Measurements from ENCODE around the gene TMC3. TPM values are rescaled to one million over a fixed set of nuclear protein-coding genes. Genes with fewer than 3 reads are reported as not detected.

The TMC3 gene
- total RNA-seq, 3 donors from 2014 or later (not counting 1 experiment from before 2014, with no cell fraction given), result not detected

GRCh38 chr15:81298611-81299010 lies 75.4 kb downstream of the TMC3 start:
- Mint-ChIP-seq H3K36me3 (peaks cover 32% of the 10 kb centered on the region), H3K9me3 (no peaks in the 10 kb centered on the region), H3K4me3 (peak overlapping the region; percentile 99), H3K4me1 (peaks cover 100% of the 10 kb centered on the region in 2 donors), H3K27me3 (ENCODE audit: low read depth in 2 of 2) (no peaks in the 10 kb centered on the region), H3K27ac (peak overlapping the region; percentile 97 to 98)
- H3K27me3 ChIP-seq (ENCODE audit: control insufficient read depth, insufficient read depth, low read length), result no peaks in the 10 kb centered on the region
- intact Hi-C loops (cut with micrococcal nuclease), result no loop called here
- ATAC-seq (no peak), DNase-seq (peak in 1 of 2 donors; percentile 36)
- no peaks in the 10 kb centered on the region for H3K9me3 ChIP-seq (ENCODE audit: control insufficient read depth, insufficient read depth, low read length)
- H3K4me1 ChIP-seq (ENCODE audit: control insufficient read depth, insufficient read depth, low read length), result peaks cover 89% of the 10 kb centered on the region
- WGBS (ENCODE audit: insufficient coverage), result 0% methylated on average over 6 of the region's 6 CpGs
- H3K27ac ChIP-seq (ENCODE audit: low read length), result peak overlapping the region; percentile 81
- TF ChIP-seq CTCF (IDR thresholded peaks at IDR 0.05), result no peak
- peaks cover 44% of the 10 kb centered on the region for H3K36me3 ChIP-seq (ENCODE audit: control insufficient read depth, insufficient read depth, low read length)
- peak overlapping the region; percentile 72 for H3K4me3 ChIP-seq (ENCODE audit: low read length)

GRCh38 chr15:81297603-81298575 lies 76.1 kb downstream of the TMC3 start:
- peak in 1 of 2 donors; percentile 30 for DNase-seq
- Histone ChIP-seq H3K27me3 (ENCODE audit: control insufficient read depth, insufficient read depth, low read length) (no peaks in the 10 kb centered on the region), H3K4me1 (ENCODE audit: control insufficient read depth, insufficient read depth, low read length) (peaks cover 89% of the 10 kb centered on the region), H3K9me3 (ENCODE audit: control insufficient read depth, insufficient read depth, low read length) (no peaks in the 10 kb centered on the region), H3K36me3 (ENCODE audit: control insufficient read depth, insufficient read depth, low read length) (peaks cover 37% of the 10 kb centered on the region), H3K27ac (ENCODE audit: low read length) (peak overlapping the region; percentile 81), H3K4me3 (ENCODE audit: low read length) (peak overlapping the region; percentile 72)
- Mint-ChIP-seq H3K4me3 (peak overlapping the region; percentile 99), H3K27ac (peak overlapping the region; percentile 97 to 98), H3K4me1 (peaks cover 95 to 100% of the 10 kb centered on the region in 2 donors), H3K9me3 (no peaks in the 10 kb centered on the region), H3K27me3 (ENCODE audit: low read depth in 2 of 2) (no peaks in the 10 kb centered on the region), H3K36me3 (peaks cover 25% of the 10 kb centered on the region)
- WGBS (ENCODE audit: insufficient coverage), result 4% methylated on average over 4 of the region's 4 CpGs
- ATAC-seq, result no peak
- TF ChIP-seq CTCF (IDR thresholded peaks at IDR 0.05), result no peak
- intact Hi-C loops (cut with micrococcal nuclease), result loop anchor here (2.0 kb wide), 2 partner anchors 17 to 23 kb away; no protein-coding TSS in a partner anchor

- DNase-seq, result no peak
- Mint-ChIP-seq H3K4me3 (peak overlapping the region; percentile 99), H3K27me3 (ENCODE audit: low read depth in 2 of 2) (no peaks in the 10 kb centered on the region), H3K27ac (peak overlapping the region; percentile 97 to 98), H3K9me3 (no peaks in the 10 kb centered on the region), H3K36me3 (peaks cover 17% of the 10 kb centered on the region), H3K4me1 (peaks cover 93 to 100% of the 10 kb centered on the region in 2 donors)
- intact Hi-C loops (cut with micrococcal nuclease), result loop anchor here (2.0 kb wide), 2 partner anchors 18 to 22 kb away; no protein-coding TSS in a partner anchor
- no peaks in the 10 kb centered on the region for H3K27me3 ChIP-seq (ENCODE audit: control insufficient read depth, insufficient read depth, low read length)
- peak overlapping the region; percentile 72 for H3K4me3 ChIP-seq (ENCODE audit: low read length)
- H3K27ac ChIP-seq (ENCODE audit: low read length), result peak overlapping the region; percentile 81
- no peak for TF ChIP-seq CTCF (IDR thresholded peaks at IDR 0.05)
- ATAC-seq, result no peak
- WGBS (ENCODE audit: insufficient coverage), result 3% methylated on average over 3 of the region's 3 CpGs
- H3K36me3 ChIP-seq (ENCODE audit: control insufficient read depth, insufficient read depth, low read length), result peaks cover 30% of the 10 kb centered on the region
- H3K4me1 ChIP-seq (ENCODE audit: control insufficient read depth, insufficient read depth, low read length), result peaks cover 89% of the 10 kb centered on the region
- no peaks in the 10 kb centered on the region for H3K9me3 ChIP-seq (ENCODE audit: control insufficient read depth, insufficient read depth, low read length)
These were observed 76.9 kb downstream of the TMC3 start for GRCh38 chr15:81297147-81297572.
